K562 (cell line): Measurements from ENCODE around the gene PLEKHM3. TPM values are rescaled to one million over a fixed set of nuclear protein-coding genes. Genes with fewer than 3 reads are reported as not detected.

Experiments
- ATAC-seq: fragments of 200-7000 bp; cut with Tn5 transposase; 3 replicates; pipeline ENCODE4 v1.9.1; 2020; ENCODE audit warnings: moderate library complexity
- BruUV-seq: library from RNA; stranded (reverse); fragments of 400-500 nt; replicated peaks from 2 replicates; lab custom pipeline; 2021; lab: Mats Ljungman, UMichigan
- CTCF ChIA-PET: fragments of 300-600 bp; formaldehyde crosslinking; extraction: SDS; loops from one replicate; lab custom pipeline; 2021; ENCODE audit warnings: low intra/inter-chr PET ratio; lab: Yijun Ruan, JAX
- POLR2A ChIA-PET: fragments of 300-600, 350-650 bp; sonication (Branson Sonifier 250); formaldehyde crosslinking; extraction: SDS; loops from one replicate; lab custom pipeline; 2021; ENCODE audit warnings: antibody characterized with exemption, inconsistent platforms; lab: Yijun Ruan, JAX
- DNase-seq, 4 experiments: peaks; one replicate each; pipeline versions ENCODE4 v3.0.0 to v3.0.0-alpha.2; 2011 to 2018; ENCODE audit warnings: low spot score in 3 of 4, mixed read lengths in 3 of 4; ENCODE audit errors: extremely low read depth in 1 of 4
- FAIRE-seq: peaks from 2 replicates; lab custom pipeline; 2011; peaks lifted over from hg19 to GRCh38; lab: Jason Lieb, UNC
- H2AFZ ChIP-seq: 2 replicates; pipeline ENCODE4 v1.6.0; 2011; ENCODE audit warnings: low read depth, low read length, control low read depth, inconsistent platforms
- H3K27ac ChIP-seq: fragments of 200-600 bp; 3 replicates; pipeline ENCODE4 v1.8.0; 2011; ENCODE audit warnings: low read depth, mild to moderate bottlenecking, control low read depth, inconsistent platforms, low read length, moderate library complexity, mixed read lengths; ENCODE audit errors: extremely low read depth
- H3K27me3 ChIP-seq, 2 experiments: fragments of 300-600 bp in 1 of 2; 2 replicates in 1 of 2; 3 replicates in 1 of 2; pipeline versions ENCODE4 v1.6.0 to v1.8.0; 2011; ENCODE audit warnings: inconsistent platforms in 2 of 2, low read length in 2 of 2, mild to moderate bottlenecking in 1 of 2, mixed read lengths in 1 of 2, moderate library complexity in 1 of 2; ENCODE audit not compliant: control insufficient read depth in 2 of 2, insufficient read depth in 2 of 2
- H3K36me3 ChIP-seq: fragments of 300-600 bp; 3 replicates; pipeline ENCODE4 v1.8.0; 2011; ENCODE audit warnings: mild to moderate bottlenecking, low read length, inconsistent platforms; ENCODE audit not compliant: control insufficient read depth, insufficient read depth
- H3K4me1 ChIP-seq, 2 experiments: fragments of 200-600 bp in 1 of 2; replicated peaks in 1 of 2; 2 replicates in 1 of 2; 3 replicates in 1 of 2; pipeline versions ENCODE4 v1.5.1 to v1.8.0; 2011; ENCODE audit warnings: inconsistent platforms in 2 of 2, low read length in 2 of 2, mild to moderate bottlenecking in 1 of 2, mixed read lengths in 1 of 2, moderate library complexity in 1 of 2; ENCODE audit not compliant: control insufficient read depth in 2 of 2, insufficient read depth in 2 of 2
- H3K4me2 ChIP-seq: 2 replicates; pipeline ENCODE4 v1.6.1; 2011; ENCODE audit warnings: low read length, control low read depth, inconsistent platforms, mixed read lengths; ENCODE audit not compliant: insufficient read depth
- H3K4me3 ChIP-seq: fragments of 200-600 bp; sonication (generic), shearing (Covaris generic); 2 replicates; pipeline ENCODE4 v1.5.1; 2016; ENCODE audit warnings: control low read depth, inconsistent platforms
- H3K79me2 ChIP-seq: fragments of 200-600 bp; 3 replicates; pipeline ENCODE4 v1.8.0; 2011; ENCODE audit warnings: low read length, inconsistent platforms; ENCODE audit not compliant: control insufficient read depth, insufficient read depth
- H3K9ac ChIP-seq, 2 experiments: 2 replicates each; pipeline versions ENCODE4 v1.6.0 to v1.6.1; 2011; ENCODE audit warnings: low read depth in 2 of 2, low read length in 2 of 2, control low read depth in 1 of 2, inconsistent platforms in 1 of 2, mild to moderate bottlenecking in 1 of 2, mixed read lengths in 1 of 2; ENCODE audit not compliant: insufficient read depth in 1 of 2
- H3K9me1 ChIP-seq: one replicate; pipeline ENCODE4 v1.6.0; 2011; ENCODE audit warnings: inconsistent platforms, mild to moderate bottlenecking, low read length, moderate library complexity; ENCODE audit not compliant: control insufficient read depth, insufficient read depth
- H3K9me3 ChIP-seq: replicated peaks from 2 replicates; pipeline ENCODE4 v1.5.1; 2011; ENCODE audit warnings: low read depth, low read length, inconsistent platforms; ENCODE audit not compliant: control insufficient read depth, insufficient read depth
- H4K20me1 ChIP-seq: replicated peaks from 2 replicates; pipeline ENCODE4 v1.6.1; 2011; ENCODE audit warnings: low read length, inconsistent platforms, mixed read lengths; ENCODE audit not compliant: control insufficient read depth, insufficient read depth
- CBFA2T3 ChIP-seq: fragments of 450-650 bp; IDR thresholded peaks from 2 replicates; pipeline ENCODE4 v1.6.1; 2017
- ELF1 ChIP-seq: fragments of 200-800 bp; sonication (Bioruptor generic); IDR thresholded peaks from 2 replicates; pipeline ENCODE4 v1.6.1; 2016; ENCODE audit warnings: missing genetic modification characterization, missing compliant biosample characterization
- EWSR1 ChIP-seq: fragments of 450-650 bp; IDR thresholded peaks from 2 replicates; pipeline ENCODE4 v1.6.1; 2018; ENCODE audit warnings: borderline replicate concordance, mild to moderate bottlenecking, low read depth, moderate library complexity; ENCODE audit not compliant: partially characterized antibody
- HDGF ChIP-seq: fragments of 450-650 bp; IDR thresholded peaks from 2 replicates; pipeline ENCODE4 v1.6.1; 2016
- HMG20B ChIP-seq: fragments of 250-450 bp; sonication (Bioruptor Pico); IDR thresholded peaks from 2 replicates; pipeline ENCODE4 v1.5.0; 2021; ENCODE audit warnings: mild to moderate bottlenecking
- NCOR1 ChIP-seq: fragments of 450-650 bp; IDR thresholded peaks from 2 replicates; pipeline ENCODE4 v1.6.1; 2016; ENCODE audit warnings: mild to moderate bottlenecking, moderate library complexity
- PPARD ChIP-seq: fragments of 250-450 bp; sonication (Bioruptor Pico); IDR thresholded peaks from 2 replicates; pipeline ENCODE4 v1.8.0; 2022; ENCODE audit warnings: inconsistent platforms, mild to moderate bottlenecking, moderate library complexity
- RFX1 ChIP-seq: fragments of 450-650 bp; IDR thresholded peaks from 2 replicates; pipeline ENCODE4 v1.6.1; 2016; ENCODE audit warnings: mild to moderate bottlenecking, moderate library complexity
- YY1 ChIP-seq, 3 experiments: IDR thresholded peaks; 2 replicates each; pipeline ENCODE4 v1.6.1; 2011; ENCODE audit warnings: low read length in 2 of 3, mild to moderate bottlenecking in 2 of 3, moderate library complexity in 2 of 3, borderline replicate concordance in 1 of 3, control low read depth in 1 of 3, low read depth in 1 of 3; ENCODE audit not compliant: insufficient read depth in 3 of 3, insufficient replicate concordance in 2 of 3, control insufficient read depth in 1 of 3, insufficient read length in 1 of 3; ENCODE audit errors: extremely low read depth in 1 of 3
- WGBS: fragments of 100-300 bp; shearing (Covaris generic); methylation state at CpG from one replicate; pipeline ENCODE4 v1.1.6; 2016; ENCODE audit warnings: low coverage, mixed read lengths; ENCODE audit not compliant: insufficient coverage; ENCODE audit errors: missing lambda C conversion rate; 5-methylcytosine and 5-hydroxymethylcytosine counted together
- in situ Hi-C: fragments of 300-500 bp; cut with MboI; formaldehyde crosslinking; loops from 4 replicates; pipeline ENCODE4 v1.15.0; 2018; ENCODE audit warnings: inconsistent platforms, mixed read lengths
- intact Hi-C: fragments of 100-400 bp; cut with micrococcal nuclease; formaldehyde crosslinking; loops from 2 replicates; pipeline ENCODE4 v1.14.2; 2022
- polyA plus RNA-seq, 8 experiments: library from polyadenylated mRNA; depleted of rRNA in 4 of 8; stranded (reverse) in 5 of 8; unstranded in 3 of 8; fragments of >200 nt; fragmentation: Nextera tagmentation in 2 of 8; fragmentation: Illumina TruSeq in 1 of 8; extraction: Ambion mirVana in 2 of 8; extraction: Trizol in 1 of 8; gene quantifications; 2 replicates each; pipeline versions ENCODE4 v1.2.1 to v1.2.3, GENCODE V29; 2011 to 2014; ENCODE audit warnings: inconsistent platforms in 1 of 8, missing spikeins in 1 of 8
- total RNA-seq, 7 experiments: library from RNA; depleted of rRNA in 6 of 7; stranded (reverse); fragments of >200 nt in 6 of 7; fragmentation: Illumina TruSeq in 2 of 7; extraction: Trizol in 2 of 7; gene quantifications; 2 replicates each; pipeline versions ENCODE4 v1.2.1 to v1.2.3, GENCODE V29; 2011 to 2021; ENCODE audit warnings: low replicate concordance in 1 of 7
- TF ChIP-seq, protein P1 (sequence below): sonication (generic); formaldehyde crosslinking; IDR thresholded peaks from 2 replicates; pipeline ENCODE4 v1.8.0; 2022; ENCODE audit warnings: missing genetic modification reagents, mild to moderate bottlenecking, moderate library complexity, borderline replicate concordance

Gene PLEKHM3
- total and polyA plus RNA-seq, 9 of the 15 experiments (the other 6 are each of a cell fraction or from before 2014, with no cell fraction given): 0.24 to 1.6 (median 1.0) TPM

DNA sequence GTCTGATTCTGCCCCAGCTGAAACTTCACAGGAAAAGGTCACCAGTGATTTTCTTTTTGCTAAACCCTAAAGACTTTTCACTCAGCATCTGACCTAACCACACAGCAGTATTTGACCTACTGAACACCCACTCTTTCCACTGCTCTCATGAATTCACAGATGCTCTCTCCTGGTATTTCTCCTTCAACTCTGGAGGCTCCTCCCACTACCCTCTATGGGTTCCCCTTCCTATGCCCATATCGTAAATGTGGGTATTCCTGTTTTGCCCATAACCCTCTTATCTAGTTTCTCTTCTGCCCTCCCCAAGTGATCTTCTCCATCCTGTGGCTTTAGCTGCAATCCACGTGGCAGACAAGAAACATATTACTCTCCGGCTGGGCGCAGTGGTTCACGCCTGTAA is 7.6 kb downstream of the PLEKHM3 start (continued):
- TF ChIP-seq, protein P1, sequence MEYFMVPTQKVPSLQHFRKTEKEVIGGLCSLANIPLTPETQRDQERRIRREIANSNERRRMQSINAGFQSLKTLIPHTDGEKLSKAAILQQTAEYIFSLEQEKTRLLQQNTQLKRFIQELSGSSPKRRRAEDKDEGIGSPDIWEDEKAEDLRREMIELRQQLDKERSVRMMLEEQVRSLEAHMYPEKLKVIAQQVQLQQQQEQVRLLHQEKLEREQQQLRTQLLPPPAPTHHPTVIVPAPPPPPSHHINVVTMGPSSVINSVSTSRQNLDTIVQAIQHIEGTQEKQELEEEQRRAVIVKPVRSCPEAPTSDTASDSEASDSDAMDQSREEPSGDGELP (CRISPR knock-in tag): no peak
- TF ChIP-seq HDGF: no peak
- no peak for TF ChIP-seq RFX1
- TF ChIP-seq YY1 (IDR thresholded peaks at IDR 0.05; ENCODE audit: borderline replicate concordance in 1 of 3, control insufficient read depth in 1 of 3, extremely low read depth in 1 of 3, insufficient read depth in 3 of 3, insufficient read length in 1 of 3, insufficient replicate concordance in 2 of 3, low read depth in 1 of 3, low read length in 2 of 3): no peak
- TF ChIP-seq EWSR1: no peak
- no peak for TF ChIP-seq CBFA2T3
- no peak for TF ChIP-seq HMG20B (CRISPR knock-in tag)

DNA sequence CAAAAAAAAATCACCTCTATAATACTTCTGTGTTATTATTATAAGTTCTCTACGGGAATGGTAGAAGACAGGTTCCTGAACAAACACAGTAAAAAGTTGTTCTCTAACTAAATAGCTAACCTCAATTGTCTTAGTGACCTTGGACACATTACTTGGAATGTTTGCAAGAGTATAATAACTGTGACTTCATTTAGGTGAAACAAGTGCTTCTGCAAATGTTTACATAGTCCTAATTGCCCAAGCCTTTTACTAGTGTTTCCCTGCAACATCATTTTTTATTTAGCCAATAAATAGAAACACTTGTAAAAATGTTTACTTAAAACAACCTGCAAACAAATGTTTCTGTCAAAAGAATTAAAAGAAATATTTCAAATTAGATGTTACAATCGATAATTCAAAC is 9.9 kb downstream of the PLEKHM3 start:
- H3K27me3 ChIP-seq: no peaks in the 10 kb centered on the region
- no peaks in the 10 kb centered on the region for H4K20me1 ChIP-seq
- no peak overlapping the region for H2AFZ ChIP-seq
- H3K36me3 ChIP-seq: no peaks in the 10 kb centered on the region
- no peak overlapping the region for H3K4me2 ChIP-seq
- POLR2A ChIA-PET: interaction anchor here (0.7 to 1.5 kb wide), 3 partner anchors 9 to 240 kb away, joined by 3 read pairs; partner anchors contain the start of gene PLEKHM3
- ATAC-seq: no peak
- TF ChIP-seq ELF1 (tag) (no peak), NCOR1 (no peak), PPARD (CRISPR knock-in tag) (no peak)
- TF ChIP-seq, all 486 proteins: peak for 0
- H3K9me1 ChIP-seq: no peaks in the 10 kb centered on the region
- H3K9me3 ChIP-seq: no peaks in the 10 kb centered on the region
- no peak for DNase-seq
- no peaks in the 10 kb centered on the region for H3K79me2 ChIP-seq
- peaks cover 0 to 12% of the 10 kb centered on the region in 2 experiments; a peak in 2 of 5 replicates for H3K4me1 ChIP-seq
- H3K4me3 ChIP-seq: no peak overlapping the region
- intact Hi-C loops (no loop called here), in situ Hi-C loops (no loop called here)
- CTCF ChIA-PET: no interaction called here
- no TSS peak for BruUV-seq
- no peak overlapping the region for H3K9ac ChIP-seq
- FAIRE-seq: no peak
- no peak overlapping the region for H3K27ac ChIP-seq
- WGBS: 10% methylated on average over 2 of the region's 2 CpGs
